A549 (cell line): ENCODE results near the gene SCYL1. TPM values are rescaled to one million over a fixed set of nuclear protein-coding genes. Genes with fewer than 3 reads are reported as not detected.

Experiments
- ATAC-seq, 2 experiments: fragments of 200-7000 bp in 1 of 2; fragments of >200 bp in 1 of 2; cut with Nextera tagmentation in 1 of 2; cut with Tn5 transposase in 1 of 2; 3 replicates each; pipeline versions ENCODE4 v1.8.0 to v1.9.1; 2018 to 2020; ENCODE audit warnings: mild to moderate bottlenecking in 1 of 2, moderate library complexity in 1 of 2
- CTCF ChIA-PET: fragments of 300-600 bp; sonication (Branson Sonifier 250); formaldehyde crosslinking; extraction: SDS; loops from one replicate; lab custom pipeline; 2021; ENCODE audit warnings: antibody characterized with exemption, inconsistent platforms; lab: Yijun Ruan, JAX
- POLR2A ChIA-PET: fragments of 350-600 bp; formaldehyde crosslinking; extraction: SDS; loops from one replicate; lab custom pipeline; 2021; ENCODE audit warnings: antibody characterized with exemption, inconsistent platforms; lab: Yijun Ruan, JAX
- DNase-seq, 2 experiments: peaks; one replicate each; pipeline versions ENCODE4 v3.0.0 to v3.0.0-alpha.2; 2011 to 2016; ENCODE audit warnings: low read depth in 1 of 2, low spot score in 1 of 2
- FAIRE-seq: peaks from 2 replicates; lab custom pipeline; 2011; peaks lifted over from hg19 to GRCh38; lab: Jason Lieb, UNC
- H3K27ac ChIP-seq, 2 experiments: fragments of >200 bp; sonication (Bioruptor Twin); formaldehyde crosslinking; 3 replicates each; pipeline ENCODE4 v1.5.1; 2016 to 2017
- H3K4me1 ChIP-seq: fragments of >200 bp; sonication (Bioruptor Twin); formaldehyde crosslinking; 3 replicates; pipeline ENCODE4 v1.6.1; 2016
- H3K4me2 ChIP-seq: fragments of >200 bp; sonication (Bioruptor Twin); formaldehyde crosslinking; 3 replicates; pipeline ENCODE4 v1.6.1; 2016
- H3K4me3 ChIP-seq: fragments of >200 bp; sonication (Bioruptor Twin); formaldehyde crosslinking; 3 replicates; pipeline ENCODE4 v1.5.1; 2016
- H3K9me3 ChIP-seq: fragments of >200 bp; sonication (Bioruptor Twin); formaldehyde crosslinking; 3 replicates; pipeline ENCODE4 v1.6.1; 2016
- BCL3 ChIP-seq: fragments of >200 bp; sonication (Bioruptor Twin); formaldehyde crosslinking; IDR thresholded peaks from 3 replicates; pipeline ENCODE4 v1.6.1; 2016
- CEBPB ChIP-seq, 2 experiments: fragments of >200 bp in 1 of 2; sonication (Bioruptor Twin) in 1 of 2; formaldehyde crosslinking in 1 of 2; IDR thresholded peaks; 2 replicates each; pipeline ENCODE4 v1.6.1; 2012 to 2016
- CHD2 ChIP-seq: fragments of 150-350 bp; IDR thresholded peaks from 2 replicates; pipeline ENCODE4 v1.6.1; 2014; ENCODE audit warnings: low read length; ENCODE audit not compliant: partially characterized antibody
- EHF ChIP-seq: fragments of 250-450 bp; sonication (Bioruptor Pico); IDR thresholded peaks from 2 replicates; pipeline ENCODE4 v1.5.0; 2020; ENCODE audit warnings: mild to moderate bottlenecking
- EHMT2 ChIP-seq: fragments of 200-600 bp; sonication (generic); IDR thresholded peaks from 2 replicates; pipeline ENCODE4 v1.6.1; 2016; ENCODE audit warnings: antibody characterized with exemption, low read depth, mild to moderate bottlenecking, moderate library complexity
- ELK1 ChIP-seq: fragments of 150-350 bp; IDR thresholded peaks from 2 replicates; pipeline ENCODE4 v1.6.1; 2014; ENCODE audit warnings: low read depth, mild to moderate bottlenecking, low read length
- ESRRA ChIP-seq: fragments of 150-350 bp; IDR thresholded peaks from 2 replicates; pipeline ENCODE4 v1.6.1; 2014; ENCODE audit warnings: mild to moderate bottlenecking, low read length, borderline replicate concordance
- FOSL2 ChIP-seq, 2 experiments: fragments of 450-650 bp in 1 of 2; fragments of >200 bp in 1 of 2; sonication (Bioruptor Twin) in 1 of 2; formaldehyde crosslinking; IDR thresholded peaks; 2 replicates each; pipeline versions ENCODE4 v1.5.0 to v1.6.1; 2016 to 2020; ENCODE audit warnings: mild to moderate bottlenecking in 1 of 2, moderate library complexity in 1 of 2
- FOXS1 ChIP-seq: fragments of 250-450 bp; sonication (Bioruptor Pico); IDR thresholded peaks from 2 replicates; pipeline ENCODE4 v1.5.0; 2020; ENCODE audit warnings: mild to moderate bottlenecking, moderate library complexity
- HMGXB4 ChIP-seq: fragments of 250-450 bp; sonication (Bioruptor Pico); IDR thresholded peaks from 2 replicates; pipeline ENCODE4 v1.5.0; 2021; ENCODE audit warnings: mild to moderate bottlenecking, moderate library complexity, borderline replicate concordance
- JUN ChIP-seq, 2 experiments: fragments of >200 bp; sonication (Bioruptor Twin); formaldehyde crosslinking; IDR thresholded peaks; 2 replicates in 1 of 2; 3 replicates in 1 of 2; pipeline ENCODE4 v1.6.1; 2016 to 2017
- JUNB ChIP-seq: fragments of >200 bp; sonication (Bioruptor Twin); formaldehyde crosslinking; IDR thresholded peaks from 2 replicates; pipeline ENCODE4 v1.6.1; 2016
- KDM1A ChIP-seq: fragments of 200-600 bp; sonication (generic); IDR thresholded peaks from 2 replicates; pipeline ENCODE4 v1.6.1; 2016; ENCODE audit warnings: low read depth, mild to moderate bottlenecking
- MAZ ChIP-seq: fragments of 150-350 bp; IDR thresholded peaks from 2 replicates; pipeline ENCODE4 v1.6.1; 2014; ENCODE audit warnings: antibody characterized with exemption, low read depth, low read length, borderline replicate concordance
- MYC ChIP-seq: IDR thresholded peaks from 2 replicates; pipeline ENCODE4 v1.6.1; 2012; ENCODE audit warnings: mild to moderate bottlenecking, inconsistent platforms, low read length, improper control_type of control experiment, borderline replicate concordance
- NPAS2 ChIP-seq: fragments of 250-450 bp; sonication (Bioruptor Pico); IDR thresholded peaks from 2 replicates; pipeline ENCODE4 v1.8.0; 2022; ENCODE audit warnings: mild to moderate bottlenecking, moderate library complexity, borderline replicate concordance
- PHF8 ChIP-seq: fragments of 200-600 bp; sonication (generic); IDR thresholded peaks from 2 replicates; pipeline ENCODE4 v1.6.1; 2016; ENCODE audit warnings: low read depth, mild to moderate bottlenecking, antibody characterized with exemption, moderate library complexity, borderline replicate concordance
- POLR2A ChIP-seq: IDR thresholded peaks from 2 replicates; pipeline ENCODE4 v1.6.1; 2012; ENCODE audit warnings: mild to moderate bottlenecking, low read length
- RARB ChIP-seq: fragments of 250-450 bp; sonication (Bioruptor Pico); IDR thresholded peaks from 2 replicates; pipeline ENCODE4 v1.8.0; 2021; ENCODE audit warnings: mild to moderate bottlenecking, moderate library complexity
- SMC3 ChIP-seq: fragments of >200 bp; sonication (Bioruptor Twin); formaldehyde crosslinking; IDR thresholded peaks from 3 replicates; pipeline ENCODE4 v1.6.1; 2018; ENCODE audit warnings: inconsistent platforms
- TP53 ChIP-seq: fragments of 250-450 bp; sonication (Bioruptor Pico); IDR thresholded peaks from 2 replicates; pipeline ENCODE4 v1.5.0; 2021; ENCODE audit warnings: mild to moderate bottlenecking, moderate library complexity
- ZFP36 ChIP-seq: fragments of 450-650 bp; IDR thresholded peaks from 2 replicates; pipeline ENCODE4 v1.6.1; 2014; ENCODE audit warnings: borderline replicate concordance; ENCODE audit not compliant: partially characterized antibody
- ZNF302 ChIP-seq: fragments of 250-450 bp; sonication (Bioruptor Pico); IDR thresholded peaks from 2 replicates; pipeline ENCODE4 v1.9.0; 2021; ENCODE audit warnings: inconsistent platforms, mild to moderate bottlenecking, moderate library complexity
- WGBS: methylation state at CpG from one replicate; pipeline ENCODE4 v1.1.6; 2017; ENCODE audit errors: missing lambda C conversion rate; 5-methylcytosine and 5-hydroxymethylcytosine counted together
- polyA plus RNA-seq, 4 experiments: library from polyadenylated mRNA; depleted of rRNA in 3 of 4; stranded (reverse); fragments of >200 nt; fragmentation: RNase III in 1 of 4; extraction: RNeasy Plus Mini Kit Qiagen cat#74134 plus additional on column Dnase treatment in 1 of 4; gene quantifications; 2 replicates in 3 of 4; 3 replicates in 1 of 4; pipeline ENCODE4 v1.2.3, GENCODE V29; 2011 to 2017

SCYL1 gene
- polyA plus RNA-seq, 2 of the 4 experiments (the other 2 are of a cell fraction), result 30.8 to 46.8 TPM

GRCh38 chr11:65580031-65580692, 55.3 kb downstream of the SCYL1 start:
- Histone ChIP-seq H3K9me3 (no peaks in the 10 kb centered on the region), H3K4me1 (peaks cover 28% of the 10 kb centered on the region), H3K27ac (no peak overlapping the region), H3K4me3 (no peak overlapping the region), H3K4me2 (no peak overlapping the region)
- WGBS, result 96% methylated on average over 15 of the region's 19 CpGs
- ATAC-seq (no peak), FAIRE-seq (no peak), DNase-seq (no peak)
- CTCF ChIA-PET, result interaction anchor here (1.2 to 6.6 kb wide), 4 partner anchors 8 to 14 kb away, joined by 4 to 58 read pairs (median 35); partner anchors contain the start of genes FAM89B and KCNK7
- TF ChIP-seq ESRRA (no peak), CEBPB (IDR thresholded peaks at IDR 0.05) (no peak), KDM1A (no peak), POLR2A (no peak), MAZ (no peak), MYC (no peak), EHF (no peak), CHD2 (no peak), EHMT2 (no peak), FOXS1 (CRISPR knock-in tag) (no peak), TP53 (CRISPR knock-in tag) (no peak), FOSL2 (IDR thresholded peaks at IDR 0.05) (no peak), FOSL2 (CRISPR knock-in tag; IDR thresholded peaks at IDR 0.05) (no peak), ELK1 (no peak), PHF8 (no peak), SMC3 (no peak), ZFP36 (no peak), NPAS2 (CRISPR knock-in tag) (no peak)
- POLR2A ChIA-PET, result no interaction called here

GRCh38 chr11:65580756-65581155, 55.9 kb downstream of the SCYL1 start:
- H3K4me3 ChIP-seq, result no peak overlapping the region
- no peak for TF ChIP-seq CEBPB (IDR thresholded peaks at IDR 0.05)
- no peak for TF ChIP-seq EHF
- no peak for TF ChIP-seq CHD2
- no peak for TF ChIP-seq JUNB
- TF ChIP-seq ZNF302, result no peak
- no peak for TF ChIP-seq RARB (CRISPR knock-in tag)
- TF ChIP-seq JUN (IDR thresholded peaks at IDR 0.05), result no peak
- no peak for TF ChIP-seq SMC3
- no peak for TF ChIP-seq HMGXB4 (CRISPR knock-in tag)
- TF ChIP-seq BCL3, result no peak
- H3K9me3 ChIP-seq, result no peaks in the 10 kb centered on the region
- no peak overlapping the region for H3K27ac ChIP-seq
- H3K4me2 ChIP-seq, result no peak overlapping the region
- 93% methylated on average over 8 of the region's 8 CpGs for WGBS
- H3K4me1 ChIP-seq, result peaks cover 24% of the 10 kb centered on the region
- FAIRE-seq (no peak), ATAC-seq (no peak), DNase-seq (no peak)
- ChIA-PET CTCF (interaction anchor here (1.2 to 6.6 kb wide), 3 partner anchors 8 to 13 kb away, joined by 4 to 58 read pairs (median 26); partner anchors contain the start of genes FAM89B and KCNK7), POLR2A (no interaction called here)
